Activated CD4-positive, alpha-beta memory T cell treated with anti-CD3 and anti-CD28 coated beads, Interleukin-2, amount 10 ng/mL, durations not matched to agents 7 days and 5 days (primary cell): ENCODE results near the gene PCDHGC3. TPM values are rescaled to one million over a fixed set of nuclear protein-coding genes. Genes with fewer than 3 reads are reported as not detected.

Experiments
- CTCF ChIA-PET: fragments of 350-600 bp; sonication (Branson Sonifier 250); formaldehyde crosslinking; loops from one replicate; lab custom pipeline; 2021; ENCODE audit warnings: antibody characterized with exemption, inconsistent platforms; lab: Charles Lee
- POLR2A ChIA-PET: fragments of 350-600 bp; sonication (Branson Sonifier 250); formaldehyde crosslinking; loops from one replicate; lab custom pipeline; 2021; ENCODE audit warnings: antibody characterized with exemption; lab: Charles Lee
- DNase-seq: peaks from one replicate; pipeline ENCODE4 v3.0.0-alpha.2; 2020
- H3K27ac Mint-ChIP-seq: one replicate; pipeline ENCODE4 v1.8.0; 2021; ENCODE audit warnings: mild to moderate bottlenecking, mixed read lengths
- H3K27me3 Mint-ChIP-seq: one replicate; pipeline ENCODE4 v1.8.0; 2021; ENCODE audit warnings: mixed read lengths
- H3K36me3 Mint-ChIP-seq: one replicate; pipeline ENCODE4 v1.8.0; 2021; ENCODE audit warnings: low read depth, mixed read lengths
- H3K4me1 Mint-ChIP-seq: one replicate; pipeline ENCODE4 v1.8.0; 2021; ENCODE audit warnings: mixed read lengths
- H3K4me3 Mint-ChIP-seq: one replicate; pipeline ENCODE4 v1.8.0; 2021; ENCODE audit warnings: mild to moderate bottlenecking, mixed read lengths
- H3K9me3 Mint-ChIP-seq: one replicate; pipeline ENCODE4 v1.8.0; 2021; ENCODE audit warnings: mixed read lengths
- total RNA-seq, 2 experiments: library from RNA; stranded (reverse); gene quantifications; one replicate each; pipeline ENCODE4 v1.2.3, GENCODE V29; 2021

Gene PCDHGC3
- total RNA-seq, 2 experiments from 2014 or later: not detected

DNA sequence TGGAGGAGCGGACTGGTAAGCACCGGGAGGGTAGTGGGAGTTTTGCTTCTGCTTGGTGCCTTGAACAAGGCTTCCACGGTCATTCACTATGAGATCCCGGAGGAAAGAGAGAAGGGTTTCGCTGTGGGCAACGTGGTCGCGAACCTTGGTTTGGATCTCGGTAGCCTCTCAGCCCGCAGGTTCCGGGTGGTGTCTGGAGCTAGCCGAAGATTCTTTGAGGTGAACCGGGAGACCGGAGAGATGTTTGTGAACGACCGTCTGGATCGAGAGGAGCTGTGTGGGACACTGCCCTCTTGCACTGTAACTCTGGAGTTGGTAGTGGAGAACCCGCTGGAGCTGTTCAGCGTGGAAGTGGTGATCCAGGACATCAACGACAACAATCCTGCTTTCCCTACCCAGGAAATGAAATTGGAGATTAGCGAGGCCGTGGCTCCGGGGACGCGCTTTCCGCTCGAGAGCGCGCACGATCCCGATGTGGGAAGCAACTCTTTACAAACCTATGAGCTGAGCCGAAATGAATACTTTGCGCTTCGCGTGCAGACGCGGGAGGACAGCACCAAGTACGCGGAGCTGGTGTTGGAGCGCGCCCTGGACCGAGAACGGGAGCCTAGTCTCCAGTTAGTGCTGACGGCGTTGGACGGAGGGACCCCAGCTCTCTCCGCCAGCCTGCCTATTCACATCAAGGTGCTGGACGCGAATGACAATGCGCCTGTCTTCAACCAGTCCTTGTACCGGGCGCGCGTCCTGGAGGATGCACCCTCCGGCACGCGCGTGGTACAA is 556 bp downstream of the PCDHGC3 start:
- peaks cover 23% of the 10 kb centered on the region for H3K4me1 Mint-ChIP-seq
- H3K9me3 Mint-ChIP-seq: no peaks in the 10 kb centered on the region
- H3K27ac Mint-ChIP-seq: peak overlapping the region; percentile 18
- H3K4me3 Mint-ChIP-seq: peak overlapping the region; percentile 66
- peaks cover 4% of the 10 kb centered on the region for H3K36me3 Mint-ChIP-seq
- peaks cover 70% of the 10 kb centered on the region for H3K27me3 Mint-ChIP-seq
- POLR2A ChIA-PET: interaction anchor here (1.4 kb wide), 1 partner anchor 17 kb away, joined by 3 read pairs; no protein-coding TSS in a partner anchor
- CTCF ChIA-PET: interaction anchor here (0.7 to 1.0 kb wide), 3 partner anchors 10 to 156 kb away, joined by 3 to 6 read pairs (median 3); partner anchors contain the start of gene PCDHGA12
- no peak for DNase-seq

- DNase-seq: no peak
- ChIA-PET POLR2A (no interaction called here), CTCF (interaction anchor here (1.0 kb wide), 1 partner anchor 157 kb away, joined by 3 read pairs; no protein-coding TSS in a partner anchor)
- Mint-ChIP-seq H3K27me3 (peaks cover 71% of the 10 kb centered on the region), H3K4me1 (peaks cover 23% of the 10 kb centered on the region), H3K4me3 (peak overlapping the region; percentile 66), H3K27ac (no peak overlapping the region), H3K9me3 (no peaks in the 10 kb centered on the region), H3K36me3 (peaks cover 4% of the 10 kb centered on the region)
Measured at GRCh38 chr5:141477044-141477575, 1.3 kb downstream of the PCDHGC3 start.

GRCh38 chr5:141477815-141478214 is 2.0 kb downstream of the PCDHGC3 start:
- H3K27me3 Mint-ChIP-seq: peaks cover 75% of the 10 kb centered on the region
- no peak for DNase-seq
- peaks cover 4% of the 10 kb centered on the region for H3K36me3 Mint-ChIP-seq
- H3K9me3 Mint-ChIP-seq: no peaks in the 10 kb centered on the region
- H3K27ac Mint-ChIP-seq: no peak overlapping the region
- peaks cover 23% of the 10 kb centered on the region for H3K4me1 Mint-ChIP-seq
- POLR2A ChIA-PET: no interaction called here
- CTCF ChIA-PET: no interaction called here
- H3K4me3 Mint-ChIP-seq: no peak overlapping the region

DNA sequence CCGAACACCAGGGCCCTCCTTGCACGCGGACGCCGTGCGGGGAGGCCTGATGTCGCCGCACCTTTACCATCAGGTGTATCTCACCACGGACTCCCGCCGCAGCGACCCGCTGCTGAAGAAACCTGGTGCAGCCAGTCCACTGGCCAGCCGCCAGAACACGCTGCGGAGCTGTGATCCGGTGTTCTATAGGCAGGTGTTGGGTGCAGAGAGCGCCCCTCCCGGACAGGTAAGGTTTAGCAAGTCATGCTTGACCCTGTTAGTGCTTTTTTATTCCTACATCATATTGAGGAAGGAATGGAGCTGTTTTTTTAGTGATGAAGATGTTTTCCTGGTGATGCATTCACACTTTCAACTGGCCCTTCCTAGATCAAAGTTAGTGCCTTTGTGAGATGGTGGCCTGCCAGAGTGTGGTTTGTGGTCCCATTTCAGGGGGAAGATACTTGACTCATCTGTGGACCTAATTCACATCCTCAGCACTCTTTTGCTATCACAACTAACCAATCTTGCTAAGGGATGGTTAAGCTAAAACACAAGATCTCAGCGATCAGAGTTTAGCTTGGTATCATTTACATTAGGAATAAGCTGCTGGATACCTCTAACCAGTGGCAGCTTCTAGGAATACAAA is 2.7 kb downstream of the PCDHGC3 start:
- CTCF ChIA-PET: interaction anchor here (1.0 kb wide), 2 partner anchors 33 to 37 kb away, joined by 3 to 4 read pairs; no protein-coding TSS in a partner anchor

DNA sequence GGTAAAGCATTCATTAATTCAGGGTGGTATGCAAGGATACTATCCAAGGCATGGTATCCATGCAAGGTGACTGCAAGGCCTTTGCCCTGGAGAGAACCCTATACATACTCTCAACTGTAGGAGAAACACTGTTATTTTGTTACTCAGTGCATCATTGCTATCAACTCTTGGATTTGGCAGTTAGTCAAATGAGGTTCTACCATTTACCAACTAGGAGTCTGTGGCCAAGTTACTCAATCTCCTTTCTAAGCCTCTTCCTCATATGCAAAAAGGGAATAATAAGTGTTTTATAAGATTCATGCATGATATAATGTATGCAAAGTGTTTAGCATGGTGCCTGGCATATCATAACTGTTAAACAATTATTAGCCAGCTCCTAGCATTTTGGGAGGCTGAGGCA is 4.0 kb downstream of the PCDHGC3 start:
- no peaks in the 10 kb centered on the region for H3K9me3 Mint-ChIP-seq
- POLR2A ChIA-PET: no interaction called here
- peaks cover 23% of the 10 kb centered on the region for H3K4me1 Mint-ChIP-seq
- CTCF ChIA-PET: interaction anchor here (1.2 kb wide), 1 partner anchor 59 kb away, joined by 3 read pairs; the partner anchor contains the start of gene PCDHGA11
- H3K27me3 Mint-ChIP-seq: peaks cover 83% of the 10 kb centered on the region
- no peak overlapping the region for H3K4me3 Mint-ChIP-seq
- DNase-seq: no peak
- peaks cover 4% of the 10 kb centered on the region for H3K36me3 Mint-ChIP-seq
- H3K27ac Mint-ChIP-seq: no peak overlapping the region

More for the DNA sequence above, 2.7 kb downstream of the PCDHGC3 start:
- Mint-ChIP-seq H3K4me3 (no peak overlapping the region), H3K27me3 (peaks cover 80% of the 10 kb centered on the region), H3K27ac (no peak overlapping the region), H3K36me3 (peaks cover 4% of the 10 kb centered on the region), H3K9me3 (no peaks in the 10 kb centered on the region), H3K4me1 (peaks cover 23% of the 10 kb centered on the region)
- no peak for DNase-seq
- POLR2A ChIA-PET: no interaction called here

- peaks cover 77% of the 10 kb centered on the region for H3K27me3 Mint-ChIP-seq
- no peaks in the 10 kb centered on the region for H3K36me3 Mint-ChIP-seq
- no peaks in the 10 kb centered on the region for H3K4me1 Mint-ChIP-seq
- ChIA-PET POLR2A (interaction anchor here (1.0 kb wide), 1 partner anchor 27 kb away, joined by 3 read pairs; no protein-coding TSS in a partner anchor), CTCF (interaction anchor here (0.7 to 1.4 kb wide), 3 partner anchors 29 to 114 kb away, joined by 3 to 6 read pairs (median 3); partner anchors contain the start of genes PCDHGA12 and PCDHGB3)
- no peak overlapping the region for H3K27ac Mint-ChIP-seq
- H3K4me3 Mint-ChIP-seq: no peak overlapping the region
- no peaks in the 10 kb centered on the region for H3K9me3 Mint-ChIP-seq
- DNase-seq: no peak
Measured at GRCh38 chr5:141483902-141484301, 8.1 kb downstream of the PCDHGC3 start.

- Mint-ChIP-seq H3K4me1 (no peaks in the 10 kb centered on the region), H3K27me3 (peaks cover 78% of the 10 kb centered on the region), H3K9me3 (no peaks in the 10 kb centered on the region), H3K27ac (no peak overlapping the region), H3K4me3 (no peak overlapping the region), H3K36me3 (no peaks in the 10 kb centered on the region)
- DNase-seq: no peak
- ChIA-PET CTCF (interaction anchor here (0.7 to 1.4 kb wide), 3 partner anchors 28 to 114 kb away, joined by 3 to 6 read pairs (median 3); partner anchors contain the start of genes PCDHGA12 and PCDHGB3), POLR2A (interaction anchor here (1.0 kb wide), 1 partner anchor 26 kb away, joined by 3 read pairs; no protein-coding TSS in a partner anchor)
Measured at GRCh38 chr5:141484310-141484640, 8.5 kb downstream of the PCDHGC3 start.

- ChIA-PET POLR2A (interaction anchor here (1.0 kb wide), 1 partner anchor 26 kb away, joined by 3 read pairs; no protein-coding TSS in a partner anchor), CTCF (interaction anchor here (0.7 to 1.4 kb wide), 3 partner anchors 28 to 115 kb away, joined by 3 to 6 read pairs (median 3); partner anchors contain the start of genes PCDHGA12 and PCDHGB3)
- no peaks in the 10 kb centered on the region for H3K4me1 Mint-ChIP-seq
- peaks cover 76% of the 10 kb centered on the region for H3K27me3 Mint-ChIP-seq
- DNase-seq: no peak
- no peak within 1 kb of the TSS for H3K4me3 Mint-ChIP-seq
- no peak within 1 kb of the TSS for H3K27ac Mint-ChIP-seq
- H3K36me3 Mint-ChIP-seq: no peaks in the 10 kb centered on the region
- no peaks in the 10 kb centered on the region for H3K9me3 Mint-ChIP-seq
Measured at GRCh38 chr5:141484641-141485311, 9.0 kb downstream of the PCDHGC3 start, which contains the start of gene PCDHGC4. TSS of gene PCDHGC4 (plus strand) at chr5:141485030. CDS start at chr5:141485174, 144 bp downstream.

GRCh38 chr5:141485321-141486055 is 9.7 kb downstream of the PCDHGC3 start:
- Mint-ChIP-seq H3K27ac (no peak overlapping the region), H3K4me1 (no peaks in the 10 kb centered on the region), H3K9me3 (no peaks in the 10 kb centered on the region), H3K4me3 (no peak overlapping the region), H3K27me3 (peaks cover 78% of the 10 kb centered on the region), H3K36me3 (no peaks in the 10 kb centered on the region)
- DNase-seq: no peak
- CTCF ChIA-PET: no interaction called here
- POLR2A ChIA-PET: no interaction called here

GRCh38 chr5:141486091-141486490 is 10.3 kb downstream of the PCDHGC3 start:
- no peak overlapping the region for H3K27ac Mint-ChIP-seq
- no peaks in the 10 kb centered on the region for H3K4me1 Mint-ChIP-seq
- H3K27me3 Mint-ChIP-seq: peaks cover 78% of the 10 kb centered on the region
- H3K4me3 Mint-ChIP-seq: no peak overlapping the region
- H3K36me3 Mint-ChIP-seq: no peaks in the 10 kb centered on the region
- ChIA-PET CTCF (no interaction called here), POLR2A (no interaction called here)
- H3K9me3 Mint-ChIP-seq: no peaks in the 10 kb centered on the region
- DNase-seq: no peak

- Mint-ChIP-seq H3K9me3 (no peaks in the 10 kb centered on the region), H3K4me3 (no peak overlapping the region), H3K4me1 (peaks cover 2% of the 10 kb centered on the region), H3K27me3 (peaks cover 82% of the 10 kb centered on the region), H3K36me3 (no peaks in the 10 kb centered on the region), H3K27ac (no peak overlapping the region)
- ChIA-PET POLR2A (no interaction called here), CTCF (interaction anchor here (1.0 kb wide), 1 partner anchor 74 kb away, joined by 3 read pairs; the partner anchor contains the start of gene PCDHGA10)
- no peak for DNase-seq
Measured at GRCh38 chr5:141487131-141487530, 11.4 kb downstream of the PCDHGC3 start.
